Measurements from ENCODE around the gene EFCAB11. TPM values are rescaled to one million over a fixed set of nuclear protein-coding genes. Genes with fewer than 3 reads are reported as not detected.
A peak's percentile ranks its signal among the peaks of the same experiment; 100 is the strongest.

Gene EFCAB11
- total RNA-seq, 4 donors from 2014 or later, result 3.3 to 15.6 (median 6.9) TPM

GRCh38 chr14:89767861-89768268, 186.7 kb downstream of the EFCAB11 start:
- Histone ChIP-seq H3K27me3 (no peaks in the 10 kb centered on the region), H3K9me3 (no peaks in the 10 kb centered on the region), H3K4me1 (no peaks in the 10 kb centered on the region), H3K27ac (no peak overlapping the region), H3K4me3 (no peak overlapping the region), H3K36me3 (no peaks in the 10 kb centered on the region)
- peak in 2 of 3 donors; percentile 44 to 75 for DNase-seq
- TF ChIP-seq POLR2A (IDR thresholded peaks at IDR 0.05) (no peak), CTCF (IDR thresholded peaks at IDR 0.05) (peak in 5 of 6 experiments; percentile 61 to 83 (median 79))

- no peaks in the 10 kb centered on the region for H3K27me3 ChIP-seq
- H3K9me3 ChIP-seq, result no peaks in the 10 kb centered on the region
- no peak overlapping the region for H3K4me3 ChIP-seq
- TF ChIP-seq CTCF (IDR thresholded peaks at IDR 0.05), result no peak
- H3K36me3 ChIP-seq, result no peaks in the 10 kb centered on the region
- no peaks in the 10 kb centered on the region for H3K4me1 ChIP-seq
- H3K27ac ChIP-seq, result no peak overlapping the region
- DNase-seq, result no peak
These were observed 187.4 kb downstream of the EFCAB11 start for GRCh38 chr14:89767131-89767530.

GRCh38 chr14:89765346-89765745, 189.2 kb downstream of the EFCAB11 start:
- Histone ChIP-seq H3K27me3 (no peaks in the 10 kb centered on the region), H3K27ac (no peak overlapping the region), H3K9me3 (no peaks in the 10 kb centered on the region), H3K4me1 (no peaks in the 10 kb centered on the region), H3K4me3 (no peak overlapping the region), H3K36me3 (no peaks in the 10 kb centered on the region)
- TF ChIP-seq POLR2A (IDR thresholded peaks at IDR 0.05) (no peak), CTCF (IDR thresholded peaks at IDR 0.05) (no peak)
- DNase-seq, result no peak

GRCh38 chr14:89760086-89760485, 194.4 kb downstream of the EFCAB11 start:
- Histone ChIP-seq H3K4me1 (no peaks in the 10 kb centered on the region), H3K36me3 (no peaks in the 10 kb centered on the region), H3K27me3 (no peaks in the 10 kb centered on the region), H3K4me3 (no peak overlapping the region), H3K9me3 (no peaks in the 10 kb centered on the region), H3K27ac (no peak overlapping the region)
- DNase-seq, result no peak
- no peak for TF ChIP-seq CTCF (IDR thresholded peaks at IDR 0.05)
- TF ChIP-seq POLR2A (IDR thresholded peaks at IDR 0.05), result no peak

GRCh38 chr14:89757313-89757939, 197.1 kb downstream of the EFCAB11 start:
- no peaks in the 10 kb centered on the region for H3K9me3 ChIP-seq
- H3K27me3 ChIP-seq, result no peaks in the 10 kb centered on the region
- H3K4me3 ChIP-seq, result no peak overlapping the region
- no peak for DNase-seq
- H3K4me1 ChIP-seq, result no peaks in the 10 kb centered on the region
- H3K27ac ChIP-seq, result no peak overlapping the region
- no peak for TF ChIP-seq CTCF (IDR thresholded peaks at IDR 0.05)
- TF ChIP-seq POLR2A (IDR thresholded peaks at IDR 0.05), result no peak
- no peaks in the 10 kb centered on the region for H3K36me3 ChIP-seq

GRCh38 chr14:89755816-89756215, 198.7 kb downstream of the EFCAB11 start:
- no peaks in the 10 kb centered on the region for H3K27me3 ChIP-seq
- no peaks in the 10 kb centered on the region for H3K9me3 ChIP-seq
- H3K27ac ChIP-seq, result no peak overlapping the region
- H3K4me1 ChIP-seq, result peaks cover 0 to 5% (median 0%) of the 10 kb centered on the region in 4 donors
- no peak for TF ChIP-seq CTCF (IDR thresholded peaks at IDR 0.05)
- no peak for TF ChIP-seq POLR2A (IDR thresholded peaks at IDR 0.05)
- no peaks in the 10 kb centered on the region for H3K36me3 ChIP-seq
- no peak for DNase-seq
- no peak overlapping the region for H3K4me3 ChIP-seq
